ENCODE measurements around the gene UGT1A9.

DNA sequence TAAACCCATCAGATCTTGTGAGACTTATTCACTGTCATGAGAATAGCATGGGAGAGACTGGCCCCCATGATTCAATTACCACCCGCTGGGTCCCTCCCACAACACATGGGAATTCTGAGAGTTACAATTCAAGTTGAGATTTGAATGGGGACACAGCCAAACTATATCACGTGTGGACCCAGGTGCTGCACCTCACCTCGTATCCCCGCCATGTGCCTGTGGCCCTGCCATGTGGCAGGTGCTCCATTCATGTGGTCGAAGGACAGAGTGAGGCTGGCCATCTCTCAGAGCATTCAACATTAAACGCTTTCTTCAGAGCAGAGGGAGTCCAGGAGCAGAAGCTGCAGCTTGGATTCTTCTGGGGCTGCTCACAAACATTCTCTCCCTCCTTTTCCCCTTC, 138.7 kb downstream of the UGT1A9 start:
- TF ChIP-seq EP300 (IDR thresholded peaks at IDR 0.05) = no peak
- TF ChIP-seq, protein P1, sequence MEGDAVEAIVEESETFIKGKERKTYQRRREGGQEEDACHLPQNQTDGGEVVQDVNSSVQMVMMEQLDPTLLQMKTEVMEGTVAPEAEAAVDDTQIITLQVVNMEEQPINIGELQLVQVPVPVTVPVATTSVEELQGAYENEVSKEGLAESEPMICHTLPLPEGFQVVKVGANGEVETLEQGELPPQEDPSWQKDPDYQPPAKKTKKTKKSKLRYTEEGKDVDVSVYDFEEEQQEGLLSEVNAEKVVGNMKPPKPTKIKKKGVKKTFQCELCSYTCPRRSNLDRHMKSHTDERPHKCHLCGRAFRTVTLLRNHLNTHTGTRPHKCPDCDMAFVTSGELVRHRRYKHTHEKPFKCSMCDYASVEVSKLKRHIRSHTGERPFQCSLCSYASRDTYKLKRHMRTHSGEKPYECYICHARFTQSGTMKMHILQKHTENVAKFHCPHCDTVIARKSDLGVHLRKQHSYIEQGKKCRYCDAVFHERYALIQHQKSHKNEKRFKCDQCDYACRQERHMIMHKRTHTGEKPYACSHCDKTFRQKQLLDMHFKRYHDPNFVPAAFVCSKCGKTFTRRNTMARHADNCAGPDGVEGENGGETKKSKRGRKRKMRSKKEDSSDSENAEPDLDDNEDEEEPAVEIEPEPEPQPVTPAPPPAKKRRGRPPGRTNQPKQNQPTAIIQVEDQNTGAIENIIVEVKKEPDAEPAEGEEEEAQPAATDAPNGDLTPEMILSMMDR (IDR thresholded peaks at IDR 0.05) = no peak
- no peak for TF ChIP-seq POLR2A (IDR thresholded peaks at IDR 0.05)
